Spleen (tissue), 7 donors: ENCODE measurements around the gene FUT6.

Source experiments
- POLR2A ChIP-seq, 3 donors: fragments of 450-650 bp; IDR thresholded peaks; one replicate each; pipeline ENCODE4 v1.5.1; 2017; ENCODE audit warnings: antibody characterized with exemption in 3 of 3, mild to moderate bottlenecking in 1 of 3
- POLR2AphosphoS5 ChIP-seq, 3 donors: sonication (generic); formaldehyde crosslinking; IDR thresholded peaks; one replicate each; pipeline ENCODE4 v1.5.1; 2017; ENCODE audit warnings: antibody characterized with exemption in 3 of 3
- TF ChIP-seq, protein P1 (sequence below), 11 experiments: fragments of 200-600 bp in 7 of 11; fragments of 450-650 bp in 4 of 11; sonication (generic) in 4 of 11; IDR thresholded peaks in 8 of 11; conservative IDR thresholded peaks in 3 of 11; 1 replicate in 7 of 11; 2 replicates in 4 of 11; pipeline versions ENCODE4 v1.4.0 to v1.8.0; 2016 to 2021; ENCODE audit warnings: antibody characterized with exemption in 11 of 11, inconsistent platforms in 4 of 11, mild to moderate bottlenecking in 1 of 11
- donor health status: DM: no; HTN: no; CAD: no; lungs with moderate emphysema.
- donor health status: DM: no; HTN: no; CAD: no.
- donor health status: DM: no; HTN: no; CAD: no.

DNA sequence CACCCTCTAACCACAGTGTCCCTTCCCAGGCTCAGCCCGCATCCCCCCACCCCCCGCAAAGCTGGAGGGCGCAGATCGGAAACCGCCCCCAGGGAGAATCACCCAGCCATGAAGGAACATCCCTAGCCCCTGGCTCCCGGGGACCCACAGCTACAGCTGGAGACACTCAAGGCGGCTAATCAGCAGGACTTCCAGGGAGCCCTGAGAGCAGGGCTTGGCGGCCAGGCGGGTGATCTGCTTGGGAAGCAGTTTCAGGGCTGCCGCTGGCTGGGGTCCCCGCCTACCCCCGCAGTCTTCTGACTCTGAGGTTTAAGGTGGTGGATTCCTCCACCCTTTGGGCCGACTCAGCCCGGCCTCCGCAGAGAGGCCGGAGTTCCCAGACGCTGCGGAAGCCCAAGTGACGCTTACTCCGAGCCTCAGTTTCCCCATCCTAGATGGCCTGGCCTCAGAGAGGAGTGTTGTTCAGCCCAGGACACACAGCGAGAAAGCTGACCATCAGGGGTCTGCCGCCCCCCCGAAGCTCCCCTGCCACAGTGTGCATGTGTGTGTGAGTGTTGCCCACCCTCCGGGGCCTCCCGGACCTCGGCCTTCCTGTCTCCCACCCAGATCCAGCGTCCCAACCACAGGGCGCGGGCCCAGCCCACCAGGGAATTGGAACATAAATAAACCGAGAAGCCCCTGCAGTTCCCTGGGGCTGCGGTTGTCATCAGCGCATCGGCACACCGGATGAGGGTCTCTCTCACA is 9.8 kb downstream of the FUT6 start:
- TF ChIP-seq, protein P1, sequence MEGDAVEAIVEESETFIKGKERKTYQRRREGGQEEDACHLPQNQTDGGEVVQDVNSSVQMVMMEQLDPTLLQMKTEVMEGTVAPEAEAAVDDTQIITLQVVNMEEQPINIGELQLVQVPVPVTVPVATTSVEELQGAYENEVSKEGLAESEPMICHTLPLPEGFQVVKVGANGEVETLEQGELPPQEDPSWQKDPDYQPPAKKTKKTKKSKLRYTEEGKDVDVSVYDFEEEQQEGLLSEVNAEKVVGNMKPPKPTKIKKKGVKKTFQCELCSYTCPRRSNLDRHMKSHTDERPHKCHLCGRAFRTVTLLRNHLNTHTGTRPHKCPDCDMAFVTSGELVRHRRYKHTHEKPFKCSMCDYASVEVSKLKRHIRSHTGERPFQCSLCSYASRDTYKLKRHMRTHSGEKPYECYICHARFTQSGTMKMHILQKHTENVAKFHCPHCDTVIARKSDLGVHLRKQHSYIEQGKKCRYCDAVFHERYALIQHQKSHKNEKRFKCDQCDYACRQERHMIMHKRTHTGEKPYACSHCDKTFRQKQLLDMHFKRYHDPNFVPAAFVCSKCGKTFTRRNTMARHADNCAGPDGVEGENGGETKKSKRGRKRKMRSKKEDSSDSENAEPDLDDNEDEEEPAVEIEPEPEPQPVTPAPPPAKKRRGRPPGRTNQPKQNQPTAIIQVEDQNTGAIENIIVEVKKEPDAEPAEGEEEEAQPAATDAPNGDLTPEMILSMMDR (IDR thresholded peaks at IDR 0.05 in 8 of 11, conservative IDR thresholded peaks at IDR 0.05 in 3 of 11): no peak
- TF ChIP-seq POLR2AphosphoS5 (IDR thresholded peaks at IDR 0.05): no peak
- TF ChIP-seq POLR2A (IDR thresholded peaks at IDR 0.05): no peak
